GM21381 (cell line): ENCODE results near the gene CLIC4.
"Not testable (repeated sequence)": the region's sequence is repeated elsewhere in the genome, so short reads cannot be mapped to it uniquely, and the experiment has no call there.

Experiments
- ATAC-seq: cut with Tn5 transposase; IDR thresholded peaks from one replicate; pipeline ENCODE4 v1.9.1; 2021; ENCODE audit warnings: mild to moderate bottlenecking, moderate library complexity; ENCODE audit not compliant: unreplicated experiment

Gene CLIC4

GRCh38 chr1:24872061-24872850, 127.0 kb downstream of the CLIC4 start:
- no peak for ATAC-seq

GRCh38 chr1:24873148-24873547, 127.9 kb downstream of the CLIC4 start:
- ATAC-seq: no peak

DNA sequence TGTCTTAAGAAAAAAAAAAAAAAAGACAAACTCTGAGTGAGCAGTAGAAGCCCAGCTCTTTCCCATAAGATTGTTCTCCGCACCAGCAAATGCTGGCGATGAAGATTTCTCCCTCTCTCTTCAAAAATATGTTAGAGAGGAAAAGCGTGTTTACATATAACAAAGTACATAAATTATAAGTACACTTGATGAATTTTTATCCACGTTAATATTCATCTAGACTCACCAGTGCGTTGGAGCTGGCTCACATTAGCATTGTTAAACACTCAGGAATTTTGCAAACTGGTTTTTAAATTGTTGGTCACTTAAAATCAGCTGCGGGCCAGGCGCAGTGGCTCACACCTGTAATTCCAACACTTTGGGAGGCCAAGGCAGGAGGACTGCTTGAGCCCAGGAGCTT, 128.8 kb downstream of the CLIC4 start:
- ATAC-seq: no peak

DNA sequence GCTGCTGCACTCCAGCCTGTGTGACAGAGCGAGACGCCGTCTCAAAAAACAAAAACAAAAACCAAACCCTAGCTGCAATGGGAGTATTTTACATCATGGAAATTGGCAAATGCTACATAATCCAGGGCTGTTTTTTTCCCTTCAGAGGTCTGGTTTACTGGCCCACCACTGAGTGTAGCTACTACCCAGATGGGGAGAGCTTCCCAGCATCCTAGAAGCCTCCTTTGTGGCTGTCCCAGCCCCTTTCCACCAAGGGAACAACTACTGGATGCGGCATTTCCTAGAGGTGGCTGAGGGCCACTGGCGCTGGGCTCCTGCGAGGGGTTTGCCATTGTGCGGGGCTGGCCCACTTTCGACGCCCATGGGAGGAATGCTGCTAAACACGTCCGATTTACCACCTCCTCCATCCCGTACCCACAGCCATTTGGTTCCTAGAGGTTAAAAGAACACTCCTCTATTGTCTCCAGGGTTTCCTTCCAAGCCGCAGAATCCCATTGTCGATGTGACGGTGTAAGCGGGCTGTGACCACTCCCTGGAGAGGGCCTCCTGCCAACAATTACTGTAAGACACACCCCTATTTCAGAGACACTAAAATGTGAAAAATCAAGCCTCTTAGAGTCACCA, 129.5 kb downstream of the CLIC4 start:
- no peak for ATAC-seq

GRCh38 chr1:24875257-24875656, 130.0 kb downstream of the CLIC4 start:
- ATAC-seq: no peak

DNA sequence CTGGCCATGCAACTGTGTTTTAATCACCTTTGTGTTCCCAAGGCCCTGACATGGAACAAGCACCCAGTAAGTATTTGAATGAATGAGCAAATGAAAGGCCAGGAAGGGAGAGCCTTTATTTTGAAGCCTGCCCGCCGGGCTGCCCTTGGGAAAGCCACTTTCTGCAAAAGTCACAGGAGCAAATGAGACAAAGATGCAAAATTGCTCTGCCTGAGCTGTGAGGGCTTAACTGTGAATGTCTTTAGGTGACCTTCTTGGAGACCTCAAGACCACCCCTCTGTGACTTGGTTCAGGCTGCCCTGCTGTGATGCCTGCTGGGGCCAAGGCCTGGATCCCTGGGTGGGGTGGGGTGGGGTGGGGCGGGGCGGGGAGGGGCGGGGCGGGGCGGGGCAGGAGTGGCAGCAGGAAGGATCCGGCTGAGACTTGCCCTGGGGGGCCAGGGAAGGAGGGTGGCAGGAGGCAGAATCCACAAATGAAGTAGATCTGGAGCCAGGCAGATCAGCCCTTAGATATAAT, 130.8 kb downstream of the CLIC4 start:
- ATAC-seq: no peak

DNA sequence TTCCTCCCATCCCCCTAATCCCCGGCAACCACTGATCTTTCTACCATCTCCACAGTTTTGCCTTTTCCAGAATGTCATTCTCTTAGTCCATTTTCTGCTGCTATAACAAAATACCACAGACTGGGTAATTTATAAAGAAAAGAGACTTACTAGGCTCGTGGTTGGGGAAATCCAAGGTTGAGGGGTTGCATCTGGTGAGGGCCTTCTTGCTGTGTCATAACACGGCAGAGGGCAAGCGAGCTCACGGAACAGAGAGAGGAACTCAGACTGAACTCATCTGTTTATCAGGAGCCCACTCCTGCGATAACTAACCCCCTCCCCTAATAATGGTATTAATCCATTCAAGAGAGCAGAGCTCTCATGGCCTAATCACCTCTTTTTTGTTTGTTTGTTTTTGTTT, 132.8 kb downstream of the CLIC4 start:
- ATAC-seq: no peak

DNA sequence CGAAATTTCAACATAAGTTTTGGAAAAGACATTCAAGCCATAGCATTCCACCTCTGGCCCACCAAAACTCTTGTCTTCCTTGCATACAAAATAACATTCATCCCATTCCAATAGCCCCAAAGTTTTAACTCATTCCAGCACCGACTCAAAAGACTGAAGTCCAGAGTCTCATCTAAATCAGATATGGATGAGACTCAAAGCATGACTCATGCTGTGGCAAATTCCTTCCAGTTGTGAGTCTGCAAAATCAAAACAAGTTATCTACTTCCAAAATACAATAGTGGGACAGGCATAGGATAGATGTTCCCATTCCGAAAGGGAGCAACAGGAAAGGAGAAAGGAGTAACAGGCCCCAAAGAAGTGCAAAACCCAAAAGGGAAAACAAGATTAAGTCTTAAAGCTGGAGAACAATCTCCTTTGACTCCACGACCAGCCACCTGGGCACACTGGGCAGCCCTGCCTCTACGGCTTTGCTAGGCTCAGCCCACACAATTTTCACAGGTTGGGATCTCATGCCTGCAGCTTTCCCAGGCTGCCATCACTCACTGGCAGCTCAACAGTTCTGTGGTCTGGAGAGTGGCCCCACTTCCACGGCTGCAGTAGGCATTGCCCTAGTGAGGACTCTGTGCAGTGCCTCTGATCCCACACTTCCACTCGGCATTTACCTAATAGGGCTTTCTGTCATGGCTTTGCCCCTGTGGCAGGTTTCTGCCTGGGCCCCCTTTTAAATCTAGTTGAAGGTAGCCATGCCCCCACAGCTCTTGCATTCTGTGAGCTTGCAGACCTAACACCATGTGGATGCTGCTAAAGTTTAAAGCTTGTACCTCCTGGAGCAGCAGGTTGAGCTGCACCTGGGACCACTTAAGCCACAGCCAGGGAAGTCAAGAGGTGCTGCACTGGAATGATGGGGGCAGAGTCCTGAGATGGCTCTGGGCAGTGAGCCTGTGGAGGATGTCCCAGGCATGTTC, 133.8 kb downstream of the CLIC4 start:
- ATAC-seq: no peak

GRCh38 chr1:24881034-24881433, 135.8 kb downstream of the CLIC4 start:
- ATAC-seq: no peak

GRCh38 chr1:24884751-24885150, 139.5 kb downstream of the CLIC4 start:
- no peak for ATAC-seq

- no peak for ATAC-seq
Measured at GRCh38 chr1:24886241-24886640, 141.0 kb downstream of the CLIC4 start.

GRCh38 chr1:24888061-24888970, 143.1 kb downstream of the CLIC4 start:
- ATAC-seq: no peak

- ATAC-seq: no peak
Measured at GRCh38 chr1:24888971-24889676, 143.9 kb downstream of the CLIC4 start.

DNA sequence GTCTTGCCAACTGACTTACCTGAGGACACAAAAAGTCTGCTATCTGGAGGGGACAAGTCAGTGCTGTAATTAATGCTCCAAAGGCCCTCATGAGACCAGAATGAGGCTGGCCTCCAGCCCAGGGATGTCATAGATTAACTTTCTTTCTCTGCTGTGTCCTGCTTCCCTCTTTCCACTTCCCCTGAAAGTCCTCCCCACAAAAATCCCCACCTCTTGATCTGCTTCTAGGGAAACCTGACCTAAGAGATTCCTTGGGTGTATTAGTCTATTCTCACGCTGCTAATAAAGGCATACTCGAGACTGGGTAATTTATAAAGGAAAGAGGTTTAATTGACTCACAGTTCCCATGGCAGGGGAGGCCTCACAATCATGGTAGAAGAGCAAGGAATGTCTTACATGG, 145.6 kb downstream of the CLIC4 start:
- ATAC-seq: no peak

DNA sequence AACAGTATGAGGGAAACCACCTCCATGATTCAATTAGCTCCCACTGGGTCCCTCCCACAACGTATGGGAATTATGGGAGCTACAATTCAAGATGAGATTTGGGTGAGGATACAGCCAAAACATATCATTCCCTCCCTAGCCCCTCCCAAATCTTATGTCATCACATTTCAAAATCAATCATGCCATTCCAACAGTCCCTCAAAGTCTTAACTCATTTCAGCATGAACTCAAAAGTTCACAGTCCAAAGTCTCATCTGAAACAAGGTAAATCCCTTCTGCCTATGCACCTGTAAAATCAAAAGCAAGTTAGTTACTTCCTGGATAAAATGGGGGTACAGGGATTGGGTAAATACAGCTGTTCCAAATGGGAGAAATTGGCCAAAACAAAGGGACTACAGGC, 146.1 kb downstream of the CLIC4 start:
- ATAC-seq: not testable (repeated sequence)

DNA sequence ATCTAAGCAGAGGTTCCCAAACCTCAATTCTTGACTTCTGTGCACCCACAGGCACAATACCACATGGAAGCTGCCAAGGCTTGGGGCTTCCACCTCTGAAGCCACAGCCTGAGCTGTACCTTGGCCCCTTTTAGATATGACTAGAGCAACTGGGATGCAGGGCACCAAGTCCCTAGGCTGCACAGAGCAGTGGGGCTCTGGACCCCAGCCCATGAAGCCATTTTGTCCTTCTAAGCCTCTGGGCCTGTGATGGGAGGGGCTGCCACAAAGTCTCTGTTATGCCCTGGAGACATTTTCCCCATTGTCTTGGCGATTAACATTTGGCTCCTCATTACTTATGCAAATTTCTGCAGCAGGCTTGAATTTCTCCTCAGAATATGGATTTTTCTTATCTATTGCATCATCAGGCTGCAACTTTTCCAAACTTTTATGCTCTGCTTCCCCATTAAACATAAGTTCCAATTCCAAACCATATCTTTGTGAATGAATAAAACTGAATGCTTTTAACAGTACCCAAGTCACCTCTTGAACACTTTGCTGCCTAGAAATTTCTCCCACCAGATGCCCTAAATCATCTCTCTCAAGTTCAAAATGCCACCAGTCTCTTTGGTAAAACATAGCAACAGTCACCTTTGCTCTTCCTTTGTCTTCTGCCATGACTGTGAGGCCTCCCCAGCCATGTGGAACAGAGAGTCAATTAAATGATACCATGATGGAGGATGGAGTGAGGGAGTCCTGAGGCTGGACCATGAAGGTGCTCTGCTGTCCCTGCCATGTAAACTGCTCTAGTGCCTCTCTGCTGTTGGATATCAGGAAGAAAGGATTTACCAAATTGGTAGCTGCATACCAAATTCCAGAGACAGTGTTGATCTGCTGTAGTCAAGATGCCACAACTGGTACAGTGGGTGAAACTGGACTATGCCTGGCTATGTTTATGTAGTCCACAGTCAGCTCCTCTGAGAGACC, 147.2 kb downstream of the CLIC4 start:
- no peak for ATAC-seq

DNA sequence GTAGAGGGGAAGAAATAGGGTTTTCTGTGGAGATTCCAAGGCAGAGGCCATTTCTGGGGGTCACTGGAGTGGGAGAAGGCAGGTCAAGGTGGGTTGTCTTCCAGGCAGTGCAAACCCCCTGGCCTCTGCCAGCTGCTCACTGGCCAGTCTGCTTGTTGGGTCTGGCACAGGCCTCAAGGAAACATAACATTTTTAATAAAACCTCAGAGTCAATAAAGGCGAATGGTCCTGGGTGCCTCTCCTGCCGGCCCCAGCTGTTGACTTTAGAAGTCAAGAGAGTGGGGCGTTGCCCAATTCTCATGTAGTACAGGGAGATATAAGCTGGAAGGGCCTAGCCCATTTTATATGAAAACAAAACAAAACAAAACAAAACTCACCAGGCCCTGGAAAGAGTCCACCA, 148.2 kb downstream of the CLIC4 start:
- ATAC-seq: no peak
